GM12864 (cell line): ENCODE results near the gene RSPH6A.

Source experiments
- DNase-seq: peaks from one replicate; pipeline ENCODE4 v3.0.0-alpha.2; 2011; ENCODE audit warnings: low read depth
- H3K4me3 ChIP-seq: 2 replicates; pipeline ENCODE4 v1.5.1; 2011; ENCODE audit warnings: mild to moderate bottlenecking, low read depth, low read length, control low read depth
- CTCF ChIP-seq: IDR thresholded peaks from 2 replicates; pipeline ENCODE4 v1.5.1; 2011; ENCODE audit warnings: low read depth, mild to moderate bottlenecking, moderate library complexity, low read length, control low read depth, inconsistent platforms; ENCODE audit errors: missing control alignments

The RSPH6A gene

GRCh38 chr19:45815481-45816216, 541 bp upstream of the RSPH6A start:
- no peak for DNase-seq
- no peak for TF ChIP-seq CTCF
- no peak overlapping the region for H3K4me3 ChIP-seq

- DNase-seq, result no peak
- TF ChIP-seq CTCF, result no peak
- H3K4me3 ChIP-seq, result no peak overlapping the region
Observed at GRCh38 chr19:45814166-45814780, 835 bp downstream of the RSPH6A start.

GRCh38 chr19:45812297-45812696, 2.8 kb downstream of the RSPH6A start:
- no peak for DNase-seq

GRCh38 chr19:45809643-45810159, 5.4 kb downstream of the RSPH6A start:
- H3K4me3 ChIP-seq, result no peak overlapping the region
- TF ChIP-seq CTCF, result no peak
- peak; percentile 12 for DNase-seq

More at GRCh38 chr19:45812297-45812696, 2.8 kb downstream of the RSPH6A start:
- no peak for TF ChIP-seq CTCF
- H3K4me3 ChIP-seq, result no peak overlapping the region

- TF ChIP-seq CTCF, result no peak
- no peak overlapping the region for H3K4me3 ChIP-seq
- no peak for DNase-seq
Observed at GRCh38 chr19:45805719-45806118, 9.4 kb downstream of the RSPH6A start.

GRCh38 chr19:45804959-45805230, 10.2 kb downstream of the RSPH6A start:
- TF ChIP-seq CTCF, result no peak
- DNase-seq, result no peak
- no peak overlapping the region for H3K4me3 ChIP-seq
